A549 (cell line): ENCODE data around the gene COL5A2.

Source experiments
- EHMT2 ChIP-seq: fragments of 200-600 bp; sonication (generic); IDR thresholded peaks from 2 replicates; pipeline ENCODE4 v1.6.1; 2016; ENCODE audit warnings: antibody characterized with exemption, low read depth, mild to moderate bottlenecking, moderate library complexity
- HOXA7 ChIP-seq: fragments of 250-450 bp; sonication (Bioruptor Pico); IDR thresholded peaks from 2 replicates; pipeline ENCODE4 v1.5.0; 2020; ENCODE audit warnings: mild to moderate bottlenecking, moderate library complexity
- POLR2A ChIP-seq: IDR thresholded peaks from 2 replicates; pipeline ENCODE4 v1.6.1; 2012; ENCODE audit warnings: mild to moderate bottlenecking, low read length
- ZSCAN20 ChIP-seq: fragments of 250-450 bp; sonication (Bioruptor Pico); IDR thresholded peaks from 2 replicates; pipeline ENCODE4 v1.8.0; 2022; ENCODE audit warnings: mild to moderate bottlenecking, moderate library complexity
- TF ChIP-seq, protein P1 (sequence below): fragments of >200 bp; sonication (Bioruptor Twin); formaldehyde crosslinking; IDR thresholded peaks from 3 replicates; pipeline ENCODE4 v1.5.1; 2016

DNA sequence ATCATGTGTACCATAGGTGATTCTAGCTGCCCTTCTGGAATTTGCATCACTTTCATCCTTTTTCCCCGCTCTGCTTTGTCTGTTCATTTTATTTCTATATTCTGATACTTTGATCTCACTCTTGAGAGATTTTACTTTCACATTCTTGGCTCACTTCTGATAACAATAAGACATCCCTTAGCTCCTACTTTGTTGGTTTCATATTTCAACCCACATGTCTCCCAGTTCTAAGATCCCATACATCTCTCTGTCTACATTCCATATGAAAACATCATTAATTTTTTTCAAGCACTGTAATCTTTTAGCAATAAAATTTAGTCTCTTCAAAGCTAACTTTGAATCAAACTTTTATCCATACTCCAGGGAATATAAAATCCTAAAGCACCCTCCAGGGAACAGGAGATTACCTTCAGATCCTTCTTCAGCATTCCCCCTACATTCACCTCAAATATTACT is 129.8 kb downstream of the COL5A2 start:
- TF ChIP-seq, protein P1, sequence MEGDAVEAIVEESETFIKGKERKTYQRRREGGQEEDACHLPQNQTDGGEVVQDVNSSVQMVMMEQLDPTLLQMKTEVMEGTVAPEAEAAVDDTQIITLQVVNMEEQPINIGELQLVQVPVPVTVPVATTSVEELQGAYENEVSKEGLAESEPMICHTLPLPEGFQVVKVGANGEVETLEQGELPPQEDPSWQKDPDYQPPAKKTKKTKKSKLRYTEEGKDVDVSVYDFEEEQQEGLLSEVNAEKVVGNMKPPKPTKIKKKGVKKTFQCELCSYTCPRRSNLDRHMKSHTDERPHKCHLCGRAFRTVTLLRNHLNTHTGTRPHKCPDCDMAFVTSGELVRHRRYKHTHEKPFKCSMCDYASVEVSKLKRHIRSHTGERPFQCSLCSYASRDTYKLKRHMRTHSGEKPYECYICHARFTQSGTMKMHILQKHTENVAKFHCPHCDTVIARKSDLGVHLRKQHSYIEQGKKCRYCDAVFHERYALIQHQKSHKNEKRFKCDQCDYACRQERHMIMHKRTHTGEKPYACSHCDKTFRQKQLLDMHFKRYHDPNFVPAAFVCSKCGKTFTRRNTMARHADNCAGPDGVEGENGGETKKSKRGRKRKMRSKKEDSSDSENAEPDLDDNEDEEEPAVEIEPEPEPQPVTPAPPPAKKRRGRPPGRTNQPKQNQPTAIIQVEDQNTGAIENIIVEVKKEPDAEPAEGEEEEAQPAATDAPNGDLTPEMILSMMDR: no peak
- TF ChIP-seq HOXA7 (CRISPR knock-in tag) (no peak), POLR2A (no peak), ZSCAN20 (CRISPR knock-in tag) (no peak), EHMT2 (no peak)
